H1 (cell line): ENCODE data around the gene CACNA2D3. TPM values are rescaled to one million over a fixed set of nuclear protein-coding genes. Genes with fewer than 3 reads are reported as not detected.

Experiments used
- CTCF ChIA-PET: fragments of 300-600 bp; sonication (Branson Sonifier 250); formaldehyde crosslinking; loops from one replicate; lab custom pipeline; 2021; ENCODE audit not compliant: partially characterized antibody; lab: Charles Lee
- POLR2A ChIA-PET: fragments of 300-600 bp; sonication (Branson Sonifier 250); formaldehyde crosslinking; loops from one replicate; lab custom pipeline; 2021; ENCODE audit warnings: inconsistent platforms; ENCODE audit not compliant: partially characterized antibody; lab: Charles Lee
- DNase-seq, 2 experiments: peaks; one replicate each; pipeline versions ENCODE4 v3.0.0 to v3.0.0-alpha.2; 2010 to 2022; ENCODE audit warnings: low spot score in 2 of 2, low read depth in 1 of 2, mixed read lengths in 1 of 2
- FAIRE-seq: peaks from 2 replicates; lab custom pipeline; 2011; peaks lifted over from hg19 to GRCh38; lab: Jason Lieb, UNC
- H2AFZ ChIP-seq: 2 replicates; pipeline ENCODE4 v1.8.1; 2012; ENCODE audit warnings: low read length, inconsistent platforms
- H2AK5ac ChIP-seq: 2 replicates; pipeline ENCODE4 v1.6.1; 2013; ENCODE audit warnings: low read depth, low read length
- H2BK120ac ChIP-seq: replicated peaks from 2 replicates; pipeline ENCODE3; 2013; ENCODE audit warnings: low read depth, low read length, inconsistent platforms
- H2BK12ac ChIP-seq: 2 replicates; pipeline ENCODE4 v1.6.1; 2013; ENCODE audit warnings: low read depth, low read length
- H2BK15ac ChIP-seq: 2 replicates; pipeline ENCODE4 v1.6.1; 2013; ENCODE audit warnings: low read length
- H2BK20ac ChIP-seq: 2 replicates; pipeline ENCODE4 v1.6.1; 2013; ENCODE audit warnings: low read length
- H2BK5ac ChIP-seq: 2 replicates; pipeline ENCODE4 v1.6.1; 2013; ENCODE audit warnings: low read depth, low read length
- H3K14ac ChIP-seq: 2 replicates; pipeline ENCODE4 v1.6.1; 2013; ENCODE audit warnings: inconsistent platforms; ENCODE audit not compliant: insufficient read length
- H3K18ac ChIP-seq: 2 replicates; pipeline ENCODE4 v1.6.1; 2013; ENCODE audit warnings: low read length; ENCODE audit errors: extremely low read depth
- H3K23ac ChIP-seq: 2 replicates; pipeline ENCODE4 v1.6.1; 2013; ENCODE audit warnings: inconsistent platforms; ENCODE audit not compliant: insufficient read length
- H3K23me2 ChIP-seq: 2 replicates; pipeline ENCODE4 v1.6.1; 2013; ENCODE audit warnings: low read depth, low read length
- H3K27ac ChIP-seq: 2 replicates; pipeline ENCODE4 v1.6.1; 2011; ENCODE audit warnings: low read depth, low read length, inconsistent platforms
- H3K27me3 ChIP-seq, 4 experiments: replicated peaks in 1 of 4; 1 replicate in 1 of 4; 2 replicates in 3 of 4; pipeline versions ENCODE4 v1.6.1 to v1.8.1; 2011 to 2013; ENCODE audit warnings: low read length in 3 of 4, mild to moderate bottlenecking in 3 of 4, inconsistent platforms in 2 of 4, mixed read lengths in 2 of 4, moderate library complexity in 1 of 4; ENCODE audit not compliant: control insufficient read depth in 3 of 4, insufficient read depth in 3 of 4; ENCODE audit errors: extremely low read depth in 1 of 4
- H3K36me3 ChIP-seq, 4 experiments: 2 replicates each; pipeline versions ENCODE4 v1.6.1 to v1.8.1; 2011 to 2013; ENCODE audit warnings: mild to moderate bottlenecking in 4 of 4, low read length in 3 of 4, moderate library complexity in 2 of 4, control low read depth in 1 of 4, inconsistent platforms in 1 of 4; ENCODE audit not compliant: insufficient read depth in 4 of 4, control insufficient read depth in 2 of 4
- H3K4ac ChIP-seq: replicated peaks from 2 replicates; pipeline ENCODE3; 2013; ENCODE audit warnings: low read length, low read depth, mixed read lengths, inconsistent platforms; ENCODE audit not compliant: insufficient read length
- H3K4me1 ChIP-seq, 4 experiments: replicated peaks in 1 of 4; 1 replicate in 1 of 4; 2 replicates in 3 of 4; pipeline versions ENCODE4 v1.6.1 to v1.8.1; 2011 to 2013; ENCODE audit warnings: low read length in 3 of 4, inconsistent platforms in 2 of 4, mixed read lengths in 1 of 4; ENCODE audit not compliant: insufficient read depth in 4 of 4, control insufficient read depth in 3 of 4
- H3K4me2 ChIP-seq, 2 experiments: 2 replicates each; pipeline versions ENCODE4 v1.6.1 to v1.8.1; 2011 to 2013; ENCODE audit warnings: low read depth in 2 of 2, low read length in 2 of 2, control low read depth in 1 of 2, inconsistent platforms in 1 of 2, mild to moderate bottlenecking in 1 of 2; ENCODE audit not compliant: insufficient read depth in 1 of 2
- H3K4me3 ChIP-seq, 4 experiments: fragments of 200-600, 300-600 bp in 1 of 4; sonication (generic), shearing (Covaris generic), sonication (Bioruptor Twin) in 1 of 4; 2 replicates each; pipeline versions ENCODE4 v1.5.1 to v1.8.1; 2011 to 2016; ENCODE audit warnings: low read length in 4 of 4, low read depth in 3 of 4, control low read depth in 2 of 4, inconsistent platforms in 2 of 4, mild to moderate bottlenecking in 2 of 4, mixed read lengths in 1 of 4, moderate library complexity in 1 of 4; ENCODE audit not compliant: insufficient read depth in 2 of 4; ENCODE audit errors: extremely low read depth in 1 of 4
- H3K56ac ChIP-seq: replicated peaks from 2 replicates; pipeline ENCODE3; 2013; ENCODE audit warnings: low read depth, mild to moderate bottlenecking, mixed read lengths, low read length, inconsistent platforms; ENCODE audit not compliant: insufficient read length
- H3K79me1 ChIP-seq: 2 replicates; pipeline ENCODE4 v1.6.1; 2013; ENCODE audit warnings: low read depth, low read length, control low read depth
- H3K79me2 ChIP-seq, 2 experiments: 2 replicates each; pipeline versions ENCODE4 v1.6.1 to v1.8.1; 2012 to 2013; ENCODE audit warnings: low read length in 2 of 2, mild to moderate bottlenecking in 2 of 2, inconsistent platforms in 1 of 2; ENCODE audit not compliant: insufficient read depth in 2 of 2, control insufficient read depth in 1 of 2
- H3K9ac ChIP-seq, 4 experiments: replicated peaks in 1 of 4; 1 replicate in 1 of 4; 2 replicates in 3 of 4; pipeline versions ENCODE4 v1.6.1 to v1.8.1; 2011 to 2013; ENCODE audit warnings: low read depth in 3 of 4, low read length in 3 of 4, control low read depth in 2 of 4, mild to moderate bottlenecking in 2 of 4, moderate library complexity in 2 of 4, inconsistent platforms in 1 of 4; ENCODE audit errors: extremely low read depth in 1 of 4
- H3K9me3 ChIP-seq, 2 experiments: 2 replicates each; pipeline versions ENCODE4 v1.6.1 to v1.8.1; 2012 to 2013; ENCODE audit warnings: mild to moderate bottlenecking in 2 of 2, moderate library complexity in 2 of 2, control low read depth in 1 of 2, inconsistent platforms in 1 of 2, low read depth in 1 of 2, low read length in 1 of 2, mixed read lengths in 1 of 2; ENCODE audit not compliant: insufficient read depth in 2 of 2
- H4K20me1 ChIP-seq, 2 experiments: replicated peaks in 1 of 2; 2 replicates each; pipeline versions ENCODE3 to v1.8.1; 2011 to 2013; ENCODE audit warnings: inconsistent platforms in 2 of 2, low read length in 2 of 2, mild to moderate bottlenecking in 1 of 2; ENCODE audit not compliant: insufficient read depth in 2 of 2, control insufficient read depth in 1 of 2
- H4K5ac ChIP-seq: 2 replicates; pipeline ENCODE4 v1.6.1; 2013; ENCODE audit warnings: low read length, low read depth, mixed read lengths, inconsistent platforms; ENCODE audit not compliant: insufficient read length
- H4K8ac ChIP-seq: 2 replicates; pipeline ENCODE4 v1.8.0; 2013; ENCODE audit warnings: mild to moderate bottlenecking, moderate library complexity, low read length, inconsistent platforms; ENCODE audit not compliant: insufficient read depth; ENCODE audit errors: extremely low read depth
- H4K91ac ChIP-seq: replicated peaks from 2 replicates; pipeline ENCODE3; 2013; ENCODE audit warnings: low read length, mixed read lengths, inconsistent platforms; ENCODE audit not compliant: insufficient read length
- BRCA1 ChIP-seq: IDR thresholded peaks from 2 replicates; pipeline ENCODE4 v1.6.1; 2012; ENCODE audit warnings: low read depth, low read length, improper control_type of control experiment
- CBX5 ChIP-seq: fragments of 300-800, 300-1000 bp; sonication (generic); IDR thresholded peaks from 2 replicates; pipeline ENCODE4 v1.7.1; 2016; ENCODE audit warnings: antibody characterized with exemption, low read length, low read depth
- CHD1 ChIP-seq: IDR thresholded peaks from 2 replicates; pipeline ENCODE4 v1.6.1; 2012; ENCODE audit warnings: low read depth, low read length, improper control_type of control experiment
- CTCF ChIP-seq, 3 experiments: IDR thresholded peaks; 1 replicate in 2 of 3; 2 replicates in 1 of 3; pipeline versions ENCODE4 v1.5.1 to v1.6.1; 2011; ENCODE audit warnings: low read length in 3 of 3, mild to moderate bottlenecking in 3 of 3, inconsistent platforms in 2 of 3, low read depth in 1 of 3, moderate library complexity in 1 of 3; ENCODE audit not compliant: insufficient read depth in 1 of 3; ENCODE audit errors: control extremely low read depth in 1 of 3
- HDAC6 ChIP-seq: IDR thresholded peaks from one replicate; pipeline ENCODE4 v1.7.1; 2012; ENCODE audit warnings: low read depth, mild to moderate bottlenecking, inconsistent platforms, low read length, moderate library complexity
- KDM1A ChIP-seq: fragments of 200-600, 300-600 bp; sonication (generic); IDR thresholded peaks from 2 replicates; pipeline ENCODE4 v1.7.1; 2016; ENCODE audit warnings: mild to moderate bottlenecking, low read length, borderline replicate concordance
- NRF1 ChIP-seq: IDR thresholded peaks from 2 replicates; pipeline ENCODE4 v1.6.1; 2011; ENCODE audit warnings: mild to moderate bottlenecking, low read depth, low read length, improper control_type of control experiment
- POLR2AphosphoS5 ChIP-seq: IDR thresholded peaks from 2 replicates; pipeline ENCODE4 v1.6.1; 2011; ENCODE audit warnings: low read depth, low read length
- RAD21 ChIP-seq, 2 experiments: IDR thresholded peaks in 1 of 2; conservative IDR thresholded peaks in 1 of 2; 2 replicates each; pipeline ENCODE4 v1.6.1; 2011; ENCODE audit warnings: low read depth in 2 of 2, low read length in 2 of 2, improper control_type of control experiment in 1 of 2, inconsistent platforms in 1 of 2, mild to moderate bottlenecking in 1 of 2, moderate library complexity in 1 of 2
- SIRT6 ChIP-seq: IDR thresholded peaks from one replicate; pipeline ENCODE4 v1.7.1; 2012; ENCODE audit warnings: low read length, inconsistent platforms
- SP2 ChIP-seq: IDR thresholded peaks from 2 replicates; pipeline ENCODE4 v1.6.1; 2012; ENCODE audit warnings: mild to moderate bottlenecking, low read length, inconsistent platforms
- TAF7 ChIP-seq: optimal IDR thresholded peaks from 2 replicates; pipeline ENCODE3; 2011; ENCODE audit warnings: low read depth, mild to moderate bottlenecking, inconsistent platforms, low read length, moderate library complexity, borderline replicate concordance
- TCF12 ChIP-seq: IDR thresholded peaks from 2 replicates; pipeline ENCODE4 v1.6.1; 2011; ENCODE audit warnings: low read depth, mild to moderate bottlenecking, low read length
- WGBS, 2 experiments: shearing (Covaris generic) in 1 of 2; methylation state at CpG; one replicate each; pipeline versions ENCODE4 v1.1.6 to v1.1.7; 2013 to 2015; ENCODE audit warnings: low lambda C conversion rate in 2 of 2, mixed read lengths in 2 of 2, inconsistent platforms in 1 of 2, low coverage in 1 of 2, missing lambda C conversion rate in 1 of 2; ENCODE audit not compliant: insufficient replicate concordance in 2 of 2, insufficient coverage in 1 of 2, insufficient read length in 1 of 2; ENCODE audit errors: extremely low coverage in 1 of 2, missing lambda C conversion rate in 1 of 2; 5-methylcytosine and 5-hydroxymethylcytosine counted together
- polyA plus RNA-seq, 7 experiments: library from polyadenylated mRNA; depleted of rRNA in 3 of 7; stranded (reverse) in 5 of 7; unstranded in 2 of 7; fragments of >200 nt in 5 of 7; fragments of 200-250 nt in 2 of 7; gene quantifications; 1 replicate in 5 of 7; 2 replicates in 1 of 7; 4 replicates in 1 of 7; pipeline versions ENCODE4 v1.2.1 to v1.2.3, GENCODE V29; 2011 to 2013; ENCODE audit warnings: missing spikeins in 2 of 7, mixed read lengths in 2 of 7
- total RNA-seq: library from RNA; stranded (reverse); fragmentation: NEBNext Ultra II Directional; extraction: Animal tissue kit (Norgen Biotek cat#: 25700); gene quantifications from 2 replicates; pipeline ENCODE4 v1.2.1, GENCODE V29; 2021

The CACNA2D3 gene
- total and polyA plus RNA-seq, 2 of the 8 experiments (the other 6 are each of a cell fraction or from before 2014, with no cell fraction given), result 1.5 to 1.8 TPM

DNA sequence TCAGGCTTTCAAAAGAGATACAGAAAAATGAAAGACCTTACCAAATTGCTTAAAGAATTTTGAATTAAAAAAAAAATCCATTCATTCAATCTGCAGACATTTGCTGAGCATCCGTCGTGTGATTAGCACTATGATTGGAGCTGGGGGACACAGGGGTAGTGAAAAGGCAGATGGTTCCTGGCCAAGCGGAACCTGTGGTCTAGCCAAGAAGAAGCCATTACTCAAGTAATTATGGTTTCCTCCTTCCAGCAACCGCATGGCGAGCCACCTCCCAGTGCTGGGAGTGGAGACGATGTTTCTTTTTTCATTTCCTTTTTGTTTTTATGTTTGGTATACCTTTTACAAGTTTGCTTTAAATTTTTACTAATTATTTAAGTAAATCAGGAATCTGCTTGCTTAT lies 140.2 kb downstream of the CACNA2D3 start:
- Histone ChIP-seq H4K91ac (no peak overlapping the region), H3K4me3 (no peak overlapping the region), H3K4me2 (no peak overlapping the region), H3K56ac (no peak overlapping the region), H4K5ac (no peak overlapping the region), H3K18ac (no peak overlapping the region), H3K23me2 (no peaks in the 10 kb centered on the region), H2AFZ (no peak overlapping the region), H4K8ac (no peak overlapping the region), H3K4ac (no peak overlapping the region), H3K36me3 (no peaks in the 10 kb centered on the region), H2BK12ac (no peak overlapping the region), H3K14ac (no peak overlapping the region), H3K23ac (no peak overlapping the region), H2BK15ac (no peak overlapping the region), H3K9me3 (no peaks in the 10 kb centered on the region), H3K4me1 (no peaks in the 10 kb centered on the region), H4K20me1 (no peaks in the 10 kb centered on the region), H2BK120ac (no peak overlapping the region), H3K27me3 (no peaks in the 10 kb centered on the region), H2BK20ac (no peak overlapping the region), H3K9ac (no peak overlapping the region), H3K27ac (no peak overlapping the region), H3K79me1 (no peaks in the 10 kb centered on the region), H3K79me2 (no peaks in the 10 kb centered on the region), H2AK5ac (no peak overlapping the region), H2BK5ac (no peak overlapping the region)
- POLR2A ChIA-PET, result no interaction called here
- CTCF ChIA-PET, result interaction anchor here (0.8 kb wide), 1 partner anchor 106 kb away, joined by 3 read pairs; no protein-coding TSS in a partner anchor
- 95% methylated on average over 6 of the region's 6 CpGs; no CpG with 5 or more reads in 1 of the 2 experiments for WGBS, 2 experiments
- FAIRE-seq (no peak), DNase-seq (no peak)
- TF ChIP-seq HDAC6, result no peak
- TF ChIP-seq KDM1A, result no peak
- no peak for TF ChIP-seq CTCF (IDR thresholded peaks at IDR 0.05; ENCODE audit: control extremely low read depth in 1 of 3, insufficient read depth in 1 of 3, low read depth in 1 of 3, low read length in 3 of 3)
- TF ChIP-seq POLR2AphosphoS5, result no peak
- no peak for TF ChIP-seq RAD21 (IDR thresholded peaks at IDR 0.05 in 1 of 2, conservative IDR thresholded peaks at IDR 0.05 in 1 of 2; ENCODE audit: low read depth in 2 of 2, low read length in 2 of 2)
- TF ChIP-seq CBX5, result no peak
- TF ChIP-seq TCF12, result no peak
- TF ChIP-seq CHD1, result no peak
- no peak for TF ChIP-seq SIRT6
- TF ChIP-seq SP2, result no peak
- no peak for TF ChIP-seq NRF1
- TF ChIP-seq BRCA1, result no peak
- no peak for TF ChIP-seq TAF7
